NB4 (cell line): ENCODE data around the gene SFTPA2.

Experiments used
- MAX ChIP-seq: IDR thresholded peaks from 2 replicates; pipeline ENCODE4 v1.6.1; 2011; ENCODE audit warnings: low read depth, low read length
- POLR2A ChIP-seq: IDR thresholded peaks from 2 replicates; pipeline ENCODE4 v1.6.1; 2011; ENCODE audit warnings: mild to moderate bottlenecking; ENCODE audit not compliant: insufficient read length; ENCODE audit errors: extremely low read depth
- TF ChIP-seq, protein P1 (sequence below): IDR thresholded peaks from one replicate; pipeline ENCODE4 v1.5.1; 2012; ENCODE audit warnings: low read depth, low read length

DNA sequence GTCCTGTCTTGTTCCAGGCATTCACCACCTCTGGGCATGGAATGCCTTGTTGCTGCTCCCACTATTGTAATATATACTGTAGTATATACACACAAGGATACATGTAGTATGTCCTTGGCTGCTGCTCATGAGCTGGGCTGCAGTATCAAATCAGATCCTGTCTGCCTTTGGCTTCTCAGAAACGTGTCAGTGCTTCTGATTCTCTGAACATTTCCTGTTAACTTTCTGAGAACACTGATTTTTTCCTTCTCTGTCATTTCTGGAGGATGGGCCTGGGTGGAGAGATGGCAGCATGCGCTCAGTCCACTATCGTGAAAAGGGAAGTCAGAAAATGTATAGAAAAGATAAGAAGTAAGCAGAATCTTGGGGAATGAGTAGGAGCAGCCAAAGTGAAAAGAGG, 12.2 kb downstream of the SFTPA2 start:
- TF ChIP-seq POLR2A (no peak), MAX (no peak)
- TF ChIP-seq, protein P1, sequence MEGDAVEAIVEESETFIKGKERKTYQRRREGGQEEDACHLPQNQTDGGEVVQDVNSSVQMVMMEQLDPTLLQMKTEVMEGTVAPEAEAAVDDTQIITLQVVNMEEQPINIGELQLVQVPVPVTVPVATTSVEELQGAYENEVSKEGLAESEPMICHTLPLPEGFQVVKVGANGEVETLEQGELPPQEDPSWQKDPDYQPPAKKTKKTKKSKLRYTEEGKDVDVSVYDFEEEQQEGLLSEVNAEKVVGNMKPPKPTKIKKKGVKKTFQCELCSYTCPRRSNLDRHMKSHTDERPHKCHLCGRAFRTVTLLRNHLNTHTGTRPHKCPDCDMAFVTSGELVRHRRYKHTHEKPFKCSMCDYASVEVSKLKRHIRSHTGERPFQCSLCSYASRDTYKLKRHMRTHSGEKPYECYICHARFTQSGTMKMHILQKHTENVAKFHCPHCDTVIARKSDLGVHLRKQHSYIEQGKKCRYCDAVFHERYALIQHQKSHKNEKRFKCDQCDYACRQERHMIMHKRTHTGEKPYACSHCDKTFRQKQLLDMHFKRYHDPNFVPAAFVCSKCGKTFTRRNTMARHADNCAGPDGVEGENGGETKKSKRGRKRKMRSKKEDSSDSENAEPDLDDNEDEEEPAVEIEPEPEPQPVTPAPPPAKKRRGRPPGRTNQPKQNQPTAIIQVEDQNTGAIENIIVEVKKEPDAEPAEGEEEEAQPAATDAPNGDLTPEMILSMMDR: no peak
